Duodenal mucosa (tissue), 2 donors: ENCODE data around the gene TMEM51.

Source experiments
- H3K27ac ChIP-seq: one replicate; pipeline ENCODE4 v1.7.0; 2013; ENCODE audit warnings: low read depth, low read length
- H3K27me3 ChIP-seq, 2 donors: one replicate each; pipeline ENCODE4 v1.7.0; 2013; ENCODE audit warnings: low read length in 2 of 2, control low read depth in 1 of 2; ENCODE audit not compliant: insufficient read depth in 2 of 2, control insufficient read depth in 1 of 2
- H3K36me3 ChIP-seq, 2 donors: one replicate each; pipeline ENCODE4 v1.7.0; 2013; ENCODE audit warnings: low read length in 2 of 2, control low read depth in 1 of 2; ENCODE audit not compliant: insufficient read depth in 2 of 2, control insufficient read depth in 1 of 2
- H3K4me1 ChIP-seq, 2 donors: one replicate each; pipeline ENCODE4 v1.7.0; 2013; ENCODE audit warnings: low read length in 2 of 2, control low read depth in 1 of 2; ENCODE audit not compliant: insufficient read depth in 2 of 2, control insufficient read depth in 1 of 2
- H3K4me3 ChIP-seq, 2 donors: one replicate each; pipeline ENCODE4 v1.7.0; 2013; ENCODE audit warnings: low read length in 2 of 2, low read depth in 1 of 2
- H3K9ac ChIP-seq, 2 donors: one replicate each; pipeline ENCODE4 v1.7.0; 2013; ENCODE audit warnings: low read length in 2 of 2, low read depth in 1 of 2
- H3K9me3 ChIP-seq, 2 donors: one replicate each; pipeline ENCODE4 v1.7.0; 2013; ENCODE audit warnings: low read length in 2 of 2, control low read depth in 1 of 2; ENCODE audit not compliant: control insufficient read depth in 1 of 2

The TMEM51 gene

GRCh38 chr1:15255582-15256149 lies 102.1 kb downstream of the TMEM51 start:
- no peak overlapping the region for H3K27ac ChIP-seq
- no peaks in the 10 kb centered on the region for H3K27me3 ChIP-seq
- no peak overlapping the region for H3K4me3 ChIP-seq
- H3K9me3 ChIP-seq = no peaks in the 10 kb centered on the region
- no peaks in the 10 kb centered on the region for H3K36me3 ChIP-seq
- no peak overlapping the region for H3K9ac ChIP-seq
- peaks cover 2 to 6% of the 10 kb centered on the region in 2 donors for H3K4me1 ChIP-seq

- Histone ChIP-seq H3K9ac (no peak overlapping the region), H3K9me3 (no peaks in the 10 kb centered on the region), H3K27me3 (no peaks in the 10 kb centered on the region), H3K27ac (no peak overlapping the region), H3K4me3 (no peak overlapping the region), H3K4me1 (peaks cover 6 to 15% of the 10 kb centered on the region in 2 donors), H3K36me3 (no peaks in the 10 kb centered on the region)
These were observed 103.0 kb downstream of the TMEM51 start for GRCh38 chr1:15256584-15256983.

DNA sequence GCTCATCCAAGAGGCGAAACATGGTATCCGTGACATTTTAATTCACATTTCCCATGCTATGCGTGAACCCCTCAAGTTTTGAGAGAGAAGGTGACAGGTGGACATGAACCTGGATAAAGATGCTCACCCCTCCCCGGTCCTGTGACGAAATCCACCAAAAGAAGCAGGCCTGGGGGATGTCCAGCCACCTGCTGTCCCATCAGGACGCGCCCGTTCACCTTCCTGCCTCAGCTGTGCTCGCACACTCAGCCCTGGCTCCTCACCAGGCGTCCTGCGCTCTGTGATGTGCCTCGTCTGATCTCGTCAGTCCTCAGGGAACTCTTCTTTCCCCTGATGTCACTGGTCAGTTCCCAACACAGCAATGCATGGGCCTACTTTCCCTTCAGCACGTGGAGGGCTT lies 103.8 kb downstream of the TMEM51 start:
- peaks cover 6 to 21% of the 10 kb centered on the region in 2 donors for H3K4me1 ChIP-seq
- no peaks in the 10 kb centered on the region for H3K36me3 ChIP-seq
- H3K9ac ChIP-seq = no peak overlapping the region
- H3K9me3 ChIP-seq = no peaks in the 10 kb centered on the region
- no peaks in the 10 kb centered on the region for H3K27me3 ChIP-seq
- no peak overlapping the region for H3K27ac ChIP-seq
- no peak overlapping the region for H3K4me3 ChIP-seq

DNA sequence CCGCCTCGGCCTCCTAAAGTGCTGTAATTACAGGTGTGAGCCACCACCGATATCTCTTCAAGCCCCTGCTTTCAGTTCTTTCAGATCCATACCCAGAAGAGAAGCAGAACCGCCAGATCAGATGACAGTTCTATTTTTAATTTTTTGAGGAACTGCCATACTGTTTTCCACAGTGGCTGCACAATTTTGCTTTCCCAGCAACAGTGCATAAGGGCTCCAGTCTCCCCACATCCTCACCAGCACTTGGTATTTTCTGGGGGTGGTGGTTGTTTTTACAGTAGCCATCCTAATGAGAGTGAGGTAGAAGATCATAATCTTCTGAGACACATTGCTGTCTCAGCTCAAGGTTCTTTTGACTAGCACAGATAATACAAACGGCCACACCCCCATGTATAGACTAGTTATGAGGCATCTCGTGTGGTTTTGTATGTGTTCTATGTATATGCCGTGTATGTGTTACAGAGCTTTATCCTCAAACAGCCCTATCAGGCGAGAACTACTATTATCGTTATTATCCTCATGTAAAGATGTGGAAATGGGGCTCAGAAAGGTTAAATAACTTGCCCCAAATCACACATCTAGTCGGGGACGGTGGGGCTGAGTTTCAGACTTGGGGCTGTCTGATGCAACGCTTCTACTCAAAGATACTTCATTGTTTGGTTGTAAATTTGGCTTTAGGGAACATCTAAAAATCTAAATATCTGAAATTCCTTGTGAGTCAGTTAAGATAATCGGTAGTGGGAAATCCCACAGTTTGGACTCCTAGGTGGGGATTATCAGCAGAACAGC lies 105.5 kb downstream of the TMEM51 start:
- Histone ChIP-seq H3K27ac (no peak overlapping the region), H3K36me3 (no peaks in the 10 kb centered on the region), H3K4me1 (peaks cover 6 to 17% of the 10 kb centered on the region in 2 donors), H3K9ac (no peak overlapping the region), H3K4me3 (no peak overlapping the region), H3K9me3 (no peaks in the 10 kb centered on the region), H3K27me3 (no peaks in the 10 kb centered on the region)

DNA sequence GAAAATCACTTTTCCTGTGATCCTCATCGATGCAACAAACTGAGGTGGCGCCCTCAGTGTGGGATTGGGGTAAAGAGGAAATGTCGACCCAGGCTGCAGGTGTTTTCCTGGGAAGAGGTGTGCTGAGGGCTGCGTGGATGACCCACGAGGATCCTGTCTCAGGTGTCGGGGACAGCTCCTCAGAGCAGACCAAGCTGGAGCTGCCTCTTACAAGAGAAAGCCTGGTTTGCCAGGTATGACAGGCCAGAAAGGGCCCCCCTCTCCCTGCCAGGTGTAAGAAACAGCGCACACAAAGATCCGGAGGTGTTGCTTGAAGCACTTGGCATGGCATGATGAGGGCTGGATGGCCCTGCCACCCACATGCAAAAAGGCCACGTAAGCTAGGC lies 106.1 kb downstream of the TMEM51 start:
- Histone ChIP-seq H3K27me3 (no peaks in the 10 kb centered on the region), H3K4me3 (no peak overlapping the region), H3K9me3 (no peaks in the 10 kb centered on the region), H3K27ac (no peak overlapping the region), H3K9ac (no peak overlapping the region), H3K36me3 (no peaks in the 10 kb centered on the region), H3K4me1 (peaks cover 6 to 17% of the 10 kb centered on the region in 2 donors)

- Histone ChIP-seq H3K4me1 (peaks cover 6 to 17% of the 10 kb centered on the region in 2 donors), H3K9ac (peak overlapping the region in 1 of 2 donors; percentile 31), H3K27me3 (no peaks in the 10 kb centered on the region), H3K4me3 (peak overlapping the region; percentile 59 to 62), H3K27ac (no peak overlapping the region), H3K9me3 (no peaks in the 10 kb centered on the region), H3K36me3 (no peaks in the 10 kb centered on the region)
These were observed 107.0 kb downstream of the TMEM51 start for GRCh38 chr1:15260418-15261154.

GRCh38 chr1:15261155-15262002 lies 107.8 kb downstream of the TMEM51 start:
- no peaks in the 10 kb centered on the region for H3K9me3 ChIP-seq
- H3K27me3 ChIP-seq = no peaks in the 10 kb centered on the region
- no peaks in the 10 kb centered on the region for H3K36me3 ChIP-seq
- H3K4me1 ChIP-seq = peaks cover 6 to 17% of the 10 kb centered on the region in 2 donors
- peak overlapping the region; percentile 59 to 62 for H3K4me3 ChIP-seq
- H3K9ac ChIP-seq = peak overlapping the region; percentile 22 to 31
- no peak overlapping the region for H3K27ac ChIP-seq

GRCh38 chr1:15262003-15262377 lies 108.4 kb downstream of the TMEM51 start:
- no peak overlapping the region for H3K27ac ChIP-seq

GRCh38 chr1:15262706-15263105 lies 109.2 kb downstream of the TMEM51 start:
- no peaks in the 10 kb centered on the region for H3K9me3 ChIP-seq
- H3K27me3 ChIP-seq = no peaks in the 10 kb centered on the region
- H3K27ac ChIP-seq = no peak overlapping the region
- H3K36me3 ChIP-seq = no peaks in the 10 kb centered on the region
- no peak overlapping the region for H3K4me3 ChIP-seq
- peaks cover 6 to 17% of the 10 kb centered on the region in 2 donors for H3K4me1 ChIP-seq
- no peak overlapping the region for H3K9ac ChIP-seq

More at GRCh38 chr1:15262003-15262377, 108.4 kb downstream of the TMEM51 start:
- no peaks in the 10 kb centered on the region for H3K36me3 ChIP-seq
- peaks cover 6 to 17% of the 10 kb centered on the region in 2 donors for H3K4me1 ChIP-seq
- H3K4me3 ChIP-seq = no peak overlapping the region
- no peaks in the 10 kb centered on the region for H3K9me3 ChIP-seq
- no peaks in the 10 kb centered on the region for H3K27me3 ChIP-seq
- no peak overlapping the region for H3K9ac ChIP-seq
